Measurements from ENCODE around the gene PRSS36. TPM values are rescaled to one million over a fixed set of nuclear protein-coding genes. Genes with fewer than 3 reads are reported as not detected.

PRSS36 gene
- total RNA-seq, 1 experiment from 2014 or later = 0.23 TPM

GRCh38 chr16:31186930-31187807 is 37.3 kb upstream of the PRSS36 start:
- DNase-seq (ENCODE audit: low read depth, low spot score) = no peak
- no peak overlapping the region for H3K27ac ChIP-seq (ENCODE audit: low read length)
- H3K4me1 ChIP-seq (ENCODE audit: control insufficient read depth, insufficient read depth, low read length) = peaks cover 13% of the 10 kb centered on the region
- POLR2A ChIA-PET = interaction anchor here (0.6 kb wide), 1 partner anchor 44 kb away, joined by 4 read pairs; no protein-coding TSS in a partner anchor
- H3K4me3 ChIP-seq (ENCODE audit: low read depth in 2 of 2, low read length in 2 of 2) = no peak overlapping the region
- in situ Hi-C loops (cut with HindIII; ENCODE audit: low pct_unique_long_range_greater_than_20kb, low sequenced_read_pairs) (no loop called here), intact Hi-C loops (cut with micrococcal nuclease; ENCODE audit: unreplicated experiment) (no loop called here)
- no TSS peak for BruUV-seq (replicated peaks)
- TF ChIP-seq CTCF (IDR thresholded peaks at IDR 0.05) = no peak
- peak; percentile 39; the same call in 1 of the 2 replicates for TF ChIP-seq POLR2AphosphoS5 (IDR thresholded peaks at IDR 0.05; ENCODE audit: low read depth, low read length)
- TF ChIP-seq REST (IDR thresholded peaks at IDR 0.05; ENCODE audit: insufficient read depth in 1 of 2, low read depth in 2 of 2, low read length in 1 of 2) = no peak
- TF ChIP-seq TCF7L2 (IDR thresholded peaks at IDR 0.05; ENCODE audit: low read depth, low read length) = no peak
- no peak for TF ChIP-seq SIN3A (IDR thresholded peaks at IDR 0.05; ENCODE audit: borderline replicate concordance, insufficient read depth, low read depth, low read length)
- no peak for ATAC-seq
- CTCF ChIA-PET = no interaction called here
- no peaks in the 10 kb centered on the region for H3K9me3 ChIP-seq (ENCODE audit: control insufficient read depth, insufficient read depth, low read depth, low read length)
- H3K36me3 ChIP-seq (ENCODE audit: control insufficient read depth, insufficient read depth, low read length) = peaks cover 83% of the 10 kb centered on the region
- no peaks in the 10 kb centered on the region for H3K27me3 ChIP-seq (ENCODE audit: control insufficient read depth, insufficient read depth, low read length)

- no peak overlapping the region for H3K4me3 ChIP-seq (ENCODE audit: low read depth in 2 of 2, low read length in 2 of 2)
- no peak for DNase-seq (ENCODE audit: low read depth, low spot score)
- ChIA-PET CTCF (no interaction called here), POLR2A (interaction anchor here (0.6 kb wide), 1 partner anchor 186 kb away, joined by 9 read pairs; no protein-coding TSS in a partner anchor)
- peaks cover 80% of the 10 kb centered on the region for H3K36me3 ChIP-seq (ENCODE audit: control insufficient read depth, insufficient read depth, low read length)
- TF ChIP-seq SIN3A (IDR thresholded peaks at IDR 0.05; ENCODE audit: borderline replicate concordance, insufficient read depth, low read depth, low read length) (no peak), TCF7L2 (IDR thresholded peaks at IDR 0.05; ENCODE audit: low read depth, low read length) (no peak), CTCF (IDR thresholded peaks at IDR 0.05) (no peak), POLR2AphosphoS5 (IDR thresholded peaks at IDR 0.05; ENCODE audit: low read depth, low read length) (no peak), REST (IDR thresholded peaks at IDR 0.05; ENCODE audit: insufficient read depth in 1 of 2, low read depth in 2 of 2, low read length in 1 of 2) (no peak)
- in situ Hi-C loops (cut with HindIII; ENCODE audit: low pct_unique_long_range_greater_than_20kb, low sequenced_read_pairs) (no loop called here), intact Hi-C loops (cut with micrococcal nuclease; ENCODE audit: unreplicated experiment) (no loop called here)
- no peak for ATAC-seq
- H3K4me1 ChIP-seq (ENCODE audit: control insufficient read depth, insufficient read depth, low read length) = peaks cover 13% of the 10 kb centered on the region
- BruUV-seq (replicated peaks) = no TSS peak
- no peaks in the 10 kb centered on the region for H3K27me3 ChIP-seq (ENCODE audit: control insufficient read depth, insufficient read depth, low read length)
- H3K27ac ChIP-seq (ENCODE audit: low read length) = peak overlapping the region; percentile 32; the same call in 1 of the 2 replicates
- no peaks in the 10 kb centered on the region for H3K9me3 ChIP-seq (ENCODE audit: control insufficient read depth, insufficient read depth, low read depth, low read length)
These were observed 36.3 kb upstream of the PRSS36 start for GRCh38 chr16:31186176-31186575.
